Activated CD8-positive, alpha-beta memory T cell treated with anti-CD3 and anti-CD28 coated beads for 24 hours (primary cell): ENCODE measurements around the gene STX12.
"Not testable (repeated sequence)": the region's sequence is repeated elsewhere in the genome, so short reads cannot be mapped to it uniquely, and the experiment has no call there.

Source experiments
- DNase-seq: peaks from one replicate; pipeline ENCODE4 v3.0.0-alpha.2; 2020

Gene STX12

GRCh38 chr1:27776276-27776675 lies 3.3 kb downstream of the STX12 start:
- not testable (repeated sequence) for DNase-seq

- no peak for DNase-seq
Measured at GRCh38 chr1:27778056-27778455, 5.0 kb downstream of the STX12 start.

GRCh38 chr1:27779122-27779521 lies 6.1 kb downstream of the STX12 start:
- no peak for DNase-seq

GRCh38 chr1:27782950-27783349 lies 9.9 kb downstream of the STX12 start:
- DNase-seq: no peak

- no peak for DNase-seq
Measured at GRCh38 chr1:27784700-27785099, 11.7 kb downstream of the STX12 start.

GRCh38 chr1:27785781-27786455 lies 12.9 kb downstream of the STX12 start:
- no peak for DNase-seq

GRCh38 chr1:27787895-27788294 lies 14.9 kb downstream of the STX12 start:
- no peak for DNase-seq

GRCh38 chr1:27789540-27790041 lies 16.6 kb downstream of the STX12 start:
- no peak for DNase-seq

GRCh38 chr1:27790270-27790669 lies 17.3 kb downstream of the STX12 start:
- not testable (repeated sequence) for DNase-seq

- DNase-seq: no peak
Measured at GRCh38 chr1:27795601-27796000, 22.6 kb downstream of the STX12 start.

GRCh38 chr1:27804791-27805190 lies 31.8 kb downstream of the STX12 start:
- DNase-seq: no peak

- no peak for DNase-seq
Measured at GRCh38 chr1:27806758-27807157, 33.7 kb downstream of the STX12 start.

- no peak for DNase-seq
Measured at GRCh38 chr1:27807385-27807784, 34.4 kb downstream of the STX12 start.

- DNase-seq: not testable (repeated sequence)
Measured at GRCh38 chr1:27808131-27808530, 35.1 kb downstream of the STX12 start.

- no peak for DNase-seq
Measured at GRCh38 chr1:27809883-27810282, 36.9 kb downstream of the STX12 start.

- no peak for DNase-seq
Measured at GRCh38 chr1:27811741-27812500, 38.9 kb downstream of the STX12 start.

GRCh38 chr1:27816921-27817630 lies 44.1 kb downstream of the STX12 start:
- DNase-seq: no peak

GRCh38 chr1:27821761-27822315 lies 48.8 kb downstream of the STX12 start:
- no peak for DNase-seq

GRCh38 chr1:27823784-27824183 lies 50.8 kb downstream of the STX12 start:
- DNase-seq: no peak

- no peak for DNase-seq
Measured at GRCh38 chr1:27824411-27824810, 51.4 kb downstream of the STX12 start.

GRCh38 chr1:27829339-27829960 lies 56.4 kb downstream of the STX12 start:
- DNase-seq: not testable (repeated sequence)

GRCh38 chr1:27830621-27831440 lies 57.8 kb downstream of the STX12 start, which contains the start of gene PPP1R8:
PPP1R8 (plus strand) TSS chr1:27830782; CDS start chr1:27830836, 54 bp downstream.
- peak; percentile 93 for DNase-seq
